ENCODE results near the gene TNFRSF13B. TPM values are rescaled to one million over a fixed set of nuclear protein-coding genes. Genes with fewer than 3 reads are reported as not detected.

TNFRSF13B gene
- total RNA-seq, 6 donors from 2014 or later, result 0.57 to 6.3 (median 2.1) TPM; not detected in 1

DNA sequence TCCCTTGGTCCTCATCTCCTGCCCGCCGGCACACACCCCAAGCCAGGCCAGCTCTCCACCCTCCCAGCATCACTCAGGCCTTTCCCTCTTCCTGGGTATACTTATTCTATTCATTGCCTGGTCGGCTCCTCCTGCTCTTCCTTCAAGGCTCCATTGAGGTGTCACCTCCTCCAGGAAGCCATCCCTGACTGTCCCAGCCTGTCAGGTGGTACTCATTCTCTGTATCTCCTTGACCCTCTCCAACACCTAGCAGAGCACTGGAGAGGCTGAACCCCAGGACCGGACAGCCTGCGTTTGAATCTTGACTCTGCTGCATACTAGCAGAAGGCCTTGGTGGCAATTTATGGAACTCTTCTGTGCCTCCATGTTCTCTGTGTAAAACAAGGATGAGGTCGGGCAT is 428 bp upstream of the TNFRSF13B start:
- Histone ChIP-seq H3K27ac (no peak overlapping the region), H3K27me3 (no peaks in the 10 kb centered on the region), H3K4me1 (no peaks in the 10 kb centered on the region), H3K36me3 (no peaks in the 10 kb centered on the region), H3K9me3 (no peaks in the 10 kb centered on the region), H3K4me3 (no peak overlapping the region)
- WGBS, 2 donors, result 95 to 96% methylated on average over 6 of the region's 6 CpGs
- DNase-seq (no peak), ATAC-seq (ENCODE audit: low FRiP score in 2 of 2) (no peak)
- TF ChIP-seq POLR2AphosphoS5 (IDR thresholded peaks at IDR 0.05) (no peak), EP300 (IDR thresholded peaks at IDR 0.05) (no peak), POLR2A (IDR thresholded peaks at IDR 0.05) (no peak)
- TF ChIP-seq, protein P1, sequence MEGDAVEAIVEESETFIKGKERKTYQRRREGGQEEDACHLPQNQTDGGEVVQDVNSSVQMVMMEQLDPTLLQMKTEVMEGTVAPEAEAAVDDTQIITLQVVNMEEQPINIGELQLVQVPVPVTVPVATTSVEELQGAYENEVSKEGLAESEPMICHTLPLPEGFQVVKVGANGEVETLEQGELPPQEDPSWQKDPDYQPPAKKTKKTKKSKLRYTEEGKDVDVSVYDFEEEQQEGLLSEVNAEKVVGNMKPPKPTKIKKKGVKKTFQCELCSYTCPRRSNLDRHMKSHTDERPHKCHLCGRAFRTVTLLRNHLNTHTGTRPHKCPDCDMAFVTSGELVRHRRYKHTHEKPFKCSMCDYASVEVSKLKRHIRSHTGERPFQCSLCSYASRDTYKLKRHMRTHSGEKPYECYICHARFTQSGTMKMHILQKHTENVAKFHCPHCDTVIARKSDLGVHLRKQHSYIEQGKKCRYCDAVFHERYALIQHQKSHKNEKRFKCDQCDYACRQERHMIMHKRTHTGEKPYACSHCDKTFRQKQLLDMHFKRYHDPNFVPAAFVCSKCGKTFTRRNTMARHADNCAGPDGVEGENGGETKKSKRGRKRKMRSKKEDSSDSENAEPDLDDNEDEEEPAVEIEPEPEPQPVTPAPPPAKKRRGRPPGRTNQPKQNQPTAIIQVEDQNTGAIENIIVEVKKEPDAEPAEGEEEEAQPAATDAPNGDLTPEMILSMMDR (IDR thresholded peaks at IDR 0.05), result no peak

DNA sequence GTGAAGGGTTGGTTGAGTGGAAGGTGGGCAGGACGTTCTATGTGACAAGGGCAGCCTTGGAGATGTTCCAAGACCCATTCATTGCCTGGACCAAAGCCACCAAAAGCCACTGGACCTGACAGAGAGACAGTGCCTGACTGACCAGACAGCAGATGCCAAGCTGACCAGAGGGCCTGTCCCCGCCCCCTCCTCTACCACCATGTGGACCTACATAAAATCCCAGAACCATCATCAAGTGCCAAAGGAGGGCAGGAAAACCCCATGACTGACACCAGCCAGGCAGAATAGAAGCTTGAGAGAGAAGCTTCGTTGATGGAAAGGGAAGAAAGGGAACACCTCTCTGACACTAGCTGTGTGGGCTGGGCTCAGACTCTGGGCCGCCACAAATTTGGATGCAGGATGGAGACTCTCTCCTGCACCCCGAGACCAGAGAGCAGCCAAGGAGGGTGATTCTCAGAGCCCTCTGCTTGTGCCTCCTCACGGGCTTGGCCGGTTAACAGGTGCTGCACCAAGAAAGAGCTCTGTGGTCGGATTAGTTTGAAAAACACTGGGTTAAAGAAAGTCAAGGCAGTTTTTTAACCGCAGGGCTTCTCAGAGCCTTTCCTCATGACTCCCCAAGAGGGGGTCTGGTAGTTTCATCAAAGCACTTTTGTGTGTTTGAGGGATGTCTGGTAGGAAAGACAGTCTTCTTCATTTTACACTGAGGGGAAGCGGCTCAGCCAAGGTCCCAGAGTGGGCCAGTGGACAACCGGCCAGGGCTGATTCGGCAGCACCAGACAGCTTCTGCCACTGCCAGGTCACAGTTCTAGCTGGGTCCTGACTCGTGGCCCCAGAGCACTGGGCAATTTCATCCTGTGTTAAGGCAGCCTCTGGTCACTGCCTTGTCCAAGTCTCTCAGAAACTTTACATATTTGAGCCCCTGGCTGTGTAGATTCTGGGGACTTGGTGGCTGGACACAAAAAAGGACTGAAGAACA is 1.7 kb downstream of the TNFRSF13B start:
- Histone ChIP-seq H3K27ac (no peak overlapping the region), H3K4me1 (no peaks in the 10 kb centered on the region), H3K27me3 (no peaks in the 10 kb centered on the region), H3K9me3 (no peaks in the 10 kb centered on the region), H3K4me3 (no peak overlapping the region), H3K36me3 (no peaks in the 10 kb centered on the region)
- WGBS, 2 donors, result 76% methylated on average over 13 of the region's 13 CpGs
- DNase-seq (no peak), ATAC-seq (ENCODE audit: low FRiP score in 2 of 2) (no peak)
- TF ChIP-seq POLR2A (IDR thresholded peaks at IDR 0.05), result no peak
- TF ChIP-seq, protein P1 (IDR thresholded peaks at IDR 0.05), result no peak
- TF ChIP-seq EP300 (IDR thresholded peaks at IDR 0.05), result no peak
- no peak for TF ChIP-seq POLR2AphosphoS5 (IDR thresholded peaks at IDR 0.05)

DNA sequence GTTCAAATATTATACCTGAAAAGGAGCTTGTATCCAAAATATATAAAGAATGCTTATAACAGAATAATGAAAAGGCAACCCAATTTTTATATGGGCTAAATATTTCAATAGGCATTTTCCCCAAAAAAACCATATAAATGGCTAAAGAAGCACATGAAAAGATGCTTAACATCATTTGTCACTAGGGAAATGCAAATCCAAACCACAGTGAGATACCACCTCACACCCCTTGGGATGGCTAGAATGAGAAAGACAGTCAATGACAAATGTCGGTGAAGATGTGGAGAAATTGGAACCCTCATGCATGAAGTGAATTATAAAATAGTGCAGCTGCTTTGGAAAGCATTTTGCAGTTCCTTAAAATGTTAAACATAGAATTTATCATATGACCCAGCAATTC is 3.1 kb downstream of the TNFRSF13B start:
- no peaks in the 10 kb centered on the region for H3K9me3 ChIP-seq

DNA sequence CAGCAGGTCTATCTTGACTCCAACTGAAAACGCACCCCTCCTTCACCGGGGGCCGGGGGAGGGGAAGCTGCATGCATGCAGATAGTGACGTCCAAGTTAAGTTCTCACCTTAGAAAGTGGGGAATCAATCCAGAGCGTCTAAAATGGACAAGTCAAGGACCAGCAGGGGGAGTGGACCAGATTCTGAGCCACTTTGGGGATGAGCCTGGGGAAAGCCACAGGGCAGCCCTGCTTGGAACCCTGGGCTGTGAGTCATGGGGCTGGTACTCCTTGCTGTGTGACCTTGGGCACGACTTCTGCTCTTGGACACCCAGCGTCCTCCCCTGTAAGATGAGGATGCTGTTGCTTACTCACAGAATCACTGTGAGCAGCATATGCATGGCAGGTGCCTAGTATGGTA is 9.1 kb downstream of the TNFRSF13B start:
- no peaks in the 10 kb centered on the region for H3K36me3 ChIP-seq
- ATAC-seq (ENCODE audit: low FRiP score in 2 of 2) (no peak), DNase-seq (no peak)
- no peaks in the 10 kb centered on the region for H3K9me3 ChIP-seq
- TF ChIP-seq POLR2A (IDR thresholded peaks at IDR 0.05) (no peak), EP300 (IDR thresholded peaks at IDR 0.05) (no peak), POLR2AphosphoS5 (IDR thresholded peaks at IDR 0.05) (no peak)
- TF ChIP-seq, protein P1 (IDR thresholded peaks at IDR 0.05), result no peak
- H3K27ac ChIP-seq, result no peak overlapping the region
- no peak overlapping the region for H3K4me3 ChIP-seq
- 59 to 71% methylated on average over 7 of the region's 7 CpGs for WGBS, 2 donors
- no peaks in the 10 kb centered on the region for H3K4me1 ChIP-seq
- H3K27me3 ChIP-seq, result no peaks in the 10 kb centered on the region

More for the DNA sequence above, 3.1 kb downstream of the TNFRSF13B start:
- 67 to 84% methylated on average over 1 of the region's 1 CpG for WGBS, 2 donors
- TF ChIP-seq POLR2A (IDR thresholded peaks at IDR 0.05) (no peak), EP300 (IDR thresholded peaks at IDR 0.05) (no peak), POLR2AphosphoS5 (IDR thresholded peaks at IDR 0.05) (no peak)
- TF ChIP-seq, protein P1 (IDR thresholded peaks at IDR 0.05), result no peak
- ATAC-seq (ENCODE audit: low FRiP score in 2 of 2) (no peak), DNase-seq (no peak)
- Histone ChIP-seq H3K4me1 (no peaks in the 10 kb centered on the region), H3K36me3 (no peaks in the 10 kb centered on the region), H3K4me3 (no peak overlapping the region), H3K27me3 (no peaks in the 10 kb centered on the region), H3K27ac (no peak overlapping the region)
